Heart left ventricle (tissue), 13 donors: ENCODE measurements around the gene IGSF3.
"Not testable (repeated sequence)": the region's sequence is repeated elsewhere in the genome, so short reads cannot be mapped to it uniquely, and the experiment has no call there.

Experiments
- CTCF ChIP-seq, 12 donors: fragments of 200-600 bp; sonication (generic) in 4 of 12; IDR thresholded peaks; one replicate each; pipeline versions ENCODE4 v1.5.0 to v1.8.0; 2018 to 2022; ENCODE audit warnings: antibody characterized with exemption in 12 of 12, mild to moderate bottlenecking in 5 of 12
- POLR2A ChIP-seq, 2 donors: fragments of 450-650 bp; IDR thresholded peaks; one replicate each; pipeline ENCODE4 v1.6.1; 2017; ENCODE audit warnings: antibody characterized with exemption in 2 of 2, mild to moderate bottlenecking in 2 of 2, moderate library complexity in 2 of 2
- donor health status: ischemic (EF 13 %, LVEDD 7.1; RV severe dilation, severe dysfunction).
- donor health status: DM: no; HTN: yes; CAD: no.
- donor health status: DM: no; HTN: no; CAD: no.
- donor health status: ischemic (EF 25% LVEDD 6.9; RV normal size, moderate dysfunction).
- donor health status: ischemic (EF 25% LVEDD 5.7; RV mildly dilated, moderate dysfunction).
- donor health status: ischemic (EF 35%, LVEDD 5.7; RV mildly dilated, moderate dysfunction).
- donor health status: nonischemic (EF 11% LVEDD 7.7; RV severe dilation, severe dysfunction).
- donor health status: DM: yes; HTN: yes; CAD: no.
- donor health status: PGD.
- donor health status: ischemic (EF 29% LVEDD 5.4; RV normal size, mild dysfunction).
- donor health status: nonischemic (EF 23%, LVEDD 6.1; RV moderate dilation, normal function).

- not testable (repeated sequence) for TF ChIP-seq CTCF, POLR2A (IDR thresholded peaks at IDR 0.05)
Observed at GRCh38 chr1:116589101-116589735, 78.3 kb downstream of the IGSF3 start.
